OCI-LY3 (cell line): ENCODE results near the gene IQSEC1.
A peak's percentile ranks its signal among the peaks of the same experiment; 100 is the strongest.

ENCODE experiments used
- H2AFZ ChIP-seq: fragments of 200-600, 300-600 bp; shearing (Covaris generic); 2 replicates; pipeline ENCODE4 v1.6.0; 2014; ENCODE audit warnings: antibody characterized with exemption, low read depth, low read length
- H3K27ac ChIP-seq: fragments of 200-600, 300-600 bp; sonication (generic); 2 replicates; pipeline ENCODE4 v1.5.1; 2014; ENCODE audit warnings: mild to moderate bottlenecking, low read length, moderate library complexity, mixed read lengths
- H3K27me3 ChIP-seq: fragments of 200-600, 300-600 bp; sonication (generic); 2 replicates; pipeline ENCODE4 v1.6.1; 2014; ENCODE audit warnings: low read depth, low read length, mixed read lengths
- H3K36me3 ChIP-seq: fragments of 200-600, 300-600 bp; sonication (generic); replicated peaks from 2 replicates; pipeline ENCODE3; 2014; ENCODE audit warnings: low read depth, low read length, mixed read lengths
- H3K4me1 ChIP-seq: fragments of 300-600, 200-600 bp; sonication (generic); 2 replicates; pipeline ENCODE4 v1.6.1; 2014; ENCODE audit warnings: low read length, mixed read lengths
- H3K4me2 ChIP-seq: fragments of 200-600, 300-600 bp; sonication (generic); 2 replicates; pipeline ENCODE4 v1.6.1; 2014; ENCODE audit warnings: low read length, mixed read lengths
- H3K4me3 ChIP-seq: fragments of 300-600, 200-600 bp; sonication (generic); 2 replicates; pipeline ENCODE4 v1.5.1; 2014; ENCODE audit warnings: antibody characterized with exemption, mild to moderate bottlenecking, low read length, moderate library complexity
- H3K79me2 ChIP-seq: fragments of 300-600, 200-600 bp; shearing (Covaris generic); 2 replicates; pipeline ENCODE4 v1.6.1; 2014; ENCODE audit warnings: mild to moderate bottlenecking, low read length, mixed read lengths
- H3K9ac ChIP-seq: fragments of 300-600, 200-600 bp; shearing (Covaris generic); 2 replicates; pipeline ENCODE4 v1.6.0; 2014; ENCODE audit warnings: mild to moderate bottlenecking, low read length, moderate library complexity
- H3K9me3 ChIP-seq: fragments of 200-600, 300-600 bp; shearing (Covaris generic); 2 replicates; pipeline ENCODE4 v1.6.1; 2014; ENCODE audit warnings: low read length, mixed read lengths; ENCODE audit not compliant: insufficient read depth
- H4K20me1 ChIP-seq: fragments of 200-600, 300-600 bp; sonication (generic); 2 replicates; pipeline ENCODE4 v1.6.1; 2016; ENCODE audit warnings: low read length, mixed read lengths; ENCODE audit not compliant: insufficient read depth
- EZH2phosphoT487 ChIP-seq: fragments of 200-600 bp; shearing (Covaris generic); IDR thresholded peaks from 2 replicates; pipeline ENCODE4 v1.6.1; 2018; ENCODE audit warnings: antibody characterized with exemption, mixed run types, low read depth
- TF ChIP-seq, protein P1 (sequence below): fragments of 200-600, 300-600 bp; sonication (generic); IDR thresholded peaks from 2 replicates; pipeline ENCODE4 v1.5.1; 2014; ENCODE audit warnings: antibody characterized with exemption, low read length, low read depth

The IQSEC1 gene

DNA sequence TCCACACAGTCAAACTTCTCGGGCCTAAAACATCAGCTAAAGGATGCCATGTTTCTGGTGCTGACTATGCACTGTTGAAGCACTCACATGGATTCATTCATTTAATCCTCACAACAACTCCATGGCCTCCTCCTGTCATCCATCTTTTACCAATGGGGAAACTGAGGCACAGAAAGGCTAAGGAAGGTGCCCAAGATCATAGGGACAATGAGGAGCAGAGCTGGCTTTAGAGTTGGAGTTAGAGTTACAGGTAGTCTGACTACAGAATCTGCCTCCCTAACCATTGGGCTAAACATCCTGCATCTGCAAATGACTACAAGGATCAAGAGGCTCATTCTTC lies 111.6 kb downstream of the IQSEC1 start:
- no peaks in the 10 kb centered on the region for H3K27me3 ChIP-seq
- H3K9me3 ChIP-seq, result no peaks in the 10 kb centered on the region
- H3K36me3 ChIP-seq, result peaks cover 52% of the 10 kb centered on the region
- H3K4me3 ChIP-seq, result no peak overlapping the region
- TF ChIP-seq EZH2phosphoT487, result no peak
- TF ChIP-seq, protein P1, sequence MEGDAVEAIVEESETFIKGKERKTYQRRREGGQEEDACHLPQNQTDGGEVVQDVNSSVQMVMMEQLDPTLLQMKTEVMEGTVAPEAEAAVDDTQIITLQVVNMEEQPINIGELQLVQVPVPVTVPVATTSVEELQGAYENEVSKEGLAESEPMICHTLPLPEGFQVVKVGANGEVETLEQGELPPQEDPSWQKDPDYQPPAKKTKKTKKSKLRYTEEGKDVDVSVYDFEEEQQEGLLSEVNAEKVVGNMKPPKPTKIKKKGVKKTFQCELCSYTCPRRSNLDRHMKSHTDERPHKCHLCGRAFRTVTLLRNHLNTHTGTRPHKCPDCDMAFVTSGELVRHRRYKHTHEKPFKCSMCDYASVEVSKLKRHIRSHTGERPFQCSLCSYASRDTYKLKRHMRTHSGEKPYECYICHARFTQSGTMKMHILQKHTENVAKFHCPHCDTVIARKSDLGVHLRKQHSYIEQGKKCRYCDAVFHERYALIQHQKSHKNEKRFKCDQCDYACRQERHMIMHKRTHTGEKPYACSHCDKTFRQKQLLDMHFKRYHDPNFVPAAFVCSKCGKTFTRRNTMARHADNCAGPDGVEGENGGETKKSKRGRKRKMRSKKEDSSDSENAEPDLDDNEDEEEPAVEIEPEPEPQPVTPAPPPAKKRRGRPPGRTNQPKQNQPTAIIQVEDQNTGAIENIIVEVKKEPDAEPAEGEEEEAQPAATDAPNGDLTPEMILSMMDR, result no peak
- no peak overlapping the region for H2AFZ ChIP-seq
- H3K9ac ChIP-seq, result no peak overlapping the region
- peaks cover 100% of the 10 kb centered on the region for H3K79me2 ChIP-seq
- no peak overlapping the region for H3K4me2 ChIP-seq
- H3K4me1 ChIP-seq, result peaks cover 31% of the 10 kb centered on the region
- H4K20me1 ChIP-seq, result peaks cover 100% of the 10 kb centered on the region
- H3K27ac ChIP-seq, result no peak overlapping the region

DNA sequence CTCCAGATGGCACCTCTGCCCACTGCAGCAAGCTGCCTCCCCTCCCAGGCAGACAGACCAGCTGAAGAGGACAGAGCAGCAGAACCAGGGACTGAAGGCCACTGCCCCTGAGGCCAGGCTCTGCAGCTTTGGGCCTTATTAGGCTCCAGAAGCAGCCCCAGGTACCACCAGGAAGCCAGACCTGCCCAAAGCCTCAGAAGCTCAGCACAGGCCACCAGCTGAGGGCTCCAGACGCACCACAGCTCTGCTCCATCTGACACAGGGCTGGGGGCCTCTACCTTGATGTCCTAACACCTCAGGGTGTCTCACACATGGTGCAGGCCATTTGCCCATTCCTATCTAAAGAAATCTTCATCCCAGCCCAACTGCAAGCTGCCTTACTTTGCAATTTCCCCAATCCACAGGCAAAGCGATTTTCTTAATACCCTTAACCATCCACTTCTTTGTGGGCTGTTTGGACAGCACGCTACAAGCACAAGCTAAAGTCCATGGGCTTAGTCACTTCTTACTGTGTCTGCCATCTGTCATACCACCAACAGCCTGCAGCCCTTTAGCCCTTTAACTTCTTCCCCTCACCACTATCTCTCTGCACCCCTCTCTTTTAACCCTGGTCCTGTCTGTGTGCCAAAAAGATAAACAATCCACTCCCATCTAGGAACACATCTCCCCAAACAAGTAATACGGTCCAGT lies 112.1 kb downstream of the IQSEC1 start:
- Histone ChIP-seq H3K4me2 (no peak overlapping the region), H3K27ac (no peak overlapping the region)

DNA sequence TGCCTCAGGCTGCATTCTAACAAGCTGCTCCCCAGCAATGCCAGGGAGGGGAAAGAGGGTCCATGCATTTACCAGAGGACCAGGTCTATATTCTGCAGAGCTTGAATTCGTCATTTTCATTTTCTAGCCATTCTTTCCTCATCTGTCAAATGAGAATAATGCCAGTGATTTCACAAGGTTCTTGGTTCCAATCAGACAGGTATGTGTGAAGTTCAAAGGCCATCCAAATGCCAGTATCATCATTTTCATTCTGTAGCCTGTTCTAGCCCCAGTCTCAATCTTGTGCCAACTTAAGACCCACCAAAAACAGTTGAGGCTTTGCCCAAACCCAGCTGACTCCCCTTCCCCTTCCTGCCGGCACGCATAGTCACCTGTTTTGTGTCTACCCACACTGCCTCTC lies 112.7 kb downstream of the IQSEC1 start:
- Histone ChIP-seq H3K4me3 (no peak overlapping the region), H3K36me3 (peaks cover 61% of the 10 kb centered on the region), H3K27ac (no peak overlapping the region), H3K9me3 (no peaks in the 10 kb centered on the region), H3K79me2 (peaks cover 100% of the 10 kb centered on the region), H3K27me3 (no peaks in the 10 kb centered on the region), H2AFZ (no peak overlapping the region), H3K4me1 (peaks cover 31% of the 10 kb centered on the region), H3K4me2 (peak overlapping the region; percentile 58), H3K9ac (no peak overlapping the region), H4K20me1 (peaks cover 100% of the 10 kb centered on the region)
- no peak for TF ChIP-seq EZH2phosphoT487
- TF ChIP-seq, protein P1, result no peak

More for the DNA sequence above, 112.1 kb downstream of the IQSEC1 start:
- Histone ChIP-seq H3K4me1 (peaks cover 31% of the 10 kb centered on the region), H2AFZ (no peak overlapping the region), H3K9me3 (no peaks in the 10 kb centered on the region), H3K9ac (no peak overlapping the region), H3K36me3 (peaks cover 57% of the 10 kb centered on the region), H4K20me1 (peaks cover 100% of the 10 kb centered on the region), H3K27me3 (no peaks in the 10 kb centered on the region), H3K4me3 (no peak overlapping the region), H3K79me2 (peaks cover 100% of the 10 kb centered on the region)
- TF ChIP-seq EZH2phosphoT487, result no peak
- TF ChIP-seq, protein P1, result no peak

DNA sequence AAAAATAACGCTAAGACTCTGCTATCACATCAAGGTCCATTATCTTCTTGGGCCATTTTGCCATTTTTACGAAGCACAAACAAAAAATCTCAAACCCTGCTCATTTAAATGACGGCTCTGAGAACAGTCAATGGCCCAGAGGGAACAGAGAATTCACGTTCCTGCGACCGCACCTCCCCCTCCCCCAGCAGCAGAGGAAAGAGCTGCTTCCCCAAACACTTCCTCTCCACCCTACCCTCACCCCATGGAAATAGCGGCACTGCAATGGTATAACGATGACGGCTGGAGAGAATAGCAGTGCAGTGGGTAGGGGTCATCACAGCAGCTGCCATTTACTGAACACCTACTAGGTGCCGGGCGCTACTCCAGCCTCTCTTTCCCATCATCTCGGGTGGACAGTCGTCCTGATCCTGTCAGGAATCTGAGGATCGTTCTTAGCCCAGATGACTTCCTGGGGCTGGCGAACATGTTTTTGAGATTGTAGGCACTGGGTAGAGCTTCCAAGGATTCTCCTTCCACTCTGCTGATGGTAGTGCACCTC lies 113.3 kb downstream of the IQSEC1 start:
- H3K4me1 ChIP-seq, result peaks cover 31% of the 10 kb centered on the region
- H4K20me1 ChIP-seq, result peaks cover 100% of the 10 kb centered on the region
- peak overlapping the region; percentile 26 for H3K4me3 ChIP-seq
- H3K27ac ChIP-seq, result no peak overlapping the region
- H3K9me3 ChIP-seq, result no peaks in the 10 kb centered on the region
- H3K27me3 ChIP-seq, result no peaks in the 10 kb centered on the region
- no peak overlapping the region for H3K9ac ChIP-seq
- H2AFZ ChIP-seq, result no peak overlapping the region
- H3K36me3 ChIP-seq, result peaks cover 61% of the 10 kb centered on the region
- H3K79me2 ChIP-seq, result peaks cover 100% of the 10 kb centered on the region
- no peak for TF ChIP-seq EZH2phosphoT487
- TF ChIP-seq, protein P1, result no peak
- H3K4me2 ChIP-seq, result peak overlapping the region; percentile 58
